ENCODE results near the gene CRCP. TPM values are rescaled to one million over a fixed set of nuclear protein-coding genes. Genes with fewer than 3 reads are reported as not detected.
"Not testable (repeated sequence)": the region's sequence is repeated elsewhere in the genome, so short reads cannot be mapped to it uniquely, and the experiment has no call there.

The CRCP gene
- total RNA-seq, 1 experiment from 2014 or later = 42.5 TPM

DNA sequence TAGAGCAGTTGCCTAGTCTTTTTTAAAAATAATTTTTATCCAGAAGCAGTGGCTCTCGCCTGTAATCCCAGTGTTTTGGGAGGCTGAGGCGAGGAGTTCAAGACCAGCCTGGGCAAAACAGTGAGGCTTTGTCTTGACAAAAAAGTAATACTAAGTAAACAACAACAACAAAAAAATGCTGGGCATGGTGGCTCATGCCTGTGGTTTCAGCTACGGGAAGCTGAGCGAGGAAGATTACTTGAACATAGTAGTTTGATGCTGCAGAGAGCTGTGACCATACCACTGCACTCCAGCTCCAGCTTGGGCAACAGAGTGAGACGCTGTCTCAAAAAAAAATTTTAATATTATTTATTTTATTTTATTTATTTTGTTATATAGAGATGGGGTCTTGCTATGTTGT, 59.2 kb downstream of the CRCP start:
- intact Hi-C loops (cut with micrococcal nuclease; ENCODE audit: unreplicated experiment) = no loop called here
- no peaks in the 10 kb centered on the region for H3K27me3 ChIP-seq (replicated peaks; ENCODE audit: insufficient read depth, low read depth, low read length, poor library complexity)
- POLR2A ChIA-PET (ENCODE audit: low non-redundant PET) = no interaction called here

DNA sequence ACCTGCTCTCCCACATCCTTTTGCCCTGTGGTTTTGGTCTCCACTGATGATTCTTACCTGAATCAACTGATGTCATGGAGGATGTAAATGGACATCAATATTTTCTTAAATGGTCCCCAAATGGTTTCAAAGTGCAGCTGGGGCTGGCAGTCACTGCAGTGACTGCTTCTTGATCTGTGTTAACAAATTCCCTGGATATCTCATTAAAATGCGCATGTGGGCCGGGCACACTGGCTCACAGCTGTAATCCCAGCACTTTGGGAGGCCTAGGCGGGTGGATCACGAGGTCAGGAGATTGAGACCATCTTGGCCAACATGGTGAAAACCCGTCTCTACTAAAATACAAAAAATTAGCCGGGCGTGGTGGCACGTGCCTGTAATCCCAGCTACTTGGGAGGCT, 60.4 kb downstream of the CRCP start:
- H3K27me3 ChIP-seq (replicated peaks; ENCODE audit: insufficient read depth, low read depth, low read length, poor library complexity); H3K27ac ChIP-seq (ENCODE audit: low read depth, low read length, poor library complexity, severe bottlenecking); H3K36me3 ChIP-seq (ENCODE audit: insufficient read depth, low read length, poor library complexity, severe bottlenecking); H3K9me3 ChIP-seq (ENCODE audit: low read depth, low read length, poor library complexity, severe bottlenecking); DNase-seq (ENCODE audit: low spot score); CTCF ChIA-PET; H3K4me3 ChIP-seq (ENCODE audit: low read depth, low read length, poor library complexity, severe bottlenecking); H3K4me1 ChIP-seq (ENCODE audit: insufficient read depth, low read length, poor library complexity, severe bottlenecking); intact Hi-C loops (cut with micrococcal nuclease; ENCODE audit: unreplicated experiment); BruUV-seq (replicated peaks): not testable (repeated sequence)
- POLR2A ChIA-PET (ENCODE audit: low non-redundant PET) = interaction anchor here (0.6 kb wide), 1 partner anchor 77 kb away, joined by 8 read pairs; no protein-coding TSS in a partner anchor

More for the DNA sequence above, 59.2 kb downstream of the CRCP start:
- no peaks in the 10 kb centered on the region for H3K4me1 ChIP-seq (ENCODE audit: insufficient read depth, low read length, poor library complexity, severe bottlenecking)
- no peaks in the 10 kb centered on the region for H3K9me3 ChIP-seq (ENCODE audit: low read depth, low read length, poor library complexity, severe bottlenecking)
- CTCF ChIA-PET = interaction anchor here (0.6 kb wide), 1 partner anchor 19 kb away, joined by 9 read pairs; no protein-coding TSS in a partner anchor
- no peak overlapping the region for H3K27ac ChIP-seq (ENCODE audit: low read depth, low read length, poor library complexity, severe bottlenecking)
- BruUV-seq (replicated peaks) = no TSS peak
- H3K4me3 ChIP-seq (ENCODE audit: low read depth, low read length, poor library complexity, severe bottlenecking) = no peak overlapping the region
- DNase-seq (ENCODE audit: low spot score) = no peak
- no peaks in the 10 kb centered on the region for H3K36me3 ChIP-seq (ENCODE audit: insufficient read depth, low read length, poor library complexity, severe bottlenecking)
- TF ChIP-seq, protein P1, sequence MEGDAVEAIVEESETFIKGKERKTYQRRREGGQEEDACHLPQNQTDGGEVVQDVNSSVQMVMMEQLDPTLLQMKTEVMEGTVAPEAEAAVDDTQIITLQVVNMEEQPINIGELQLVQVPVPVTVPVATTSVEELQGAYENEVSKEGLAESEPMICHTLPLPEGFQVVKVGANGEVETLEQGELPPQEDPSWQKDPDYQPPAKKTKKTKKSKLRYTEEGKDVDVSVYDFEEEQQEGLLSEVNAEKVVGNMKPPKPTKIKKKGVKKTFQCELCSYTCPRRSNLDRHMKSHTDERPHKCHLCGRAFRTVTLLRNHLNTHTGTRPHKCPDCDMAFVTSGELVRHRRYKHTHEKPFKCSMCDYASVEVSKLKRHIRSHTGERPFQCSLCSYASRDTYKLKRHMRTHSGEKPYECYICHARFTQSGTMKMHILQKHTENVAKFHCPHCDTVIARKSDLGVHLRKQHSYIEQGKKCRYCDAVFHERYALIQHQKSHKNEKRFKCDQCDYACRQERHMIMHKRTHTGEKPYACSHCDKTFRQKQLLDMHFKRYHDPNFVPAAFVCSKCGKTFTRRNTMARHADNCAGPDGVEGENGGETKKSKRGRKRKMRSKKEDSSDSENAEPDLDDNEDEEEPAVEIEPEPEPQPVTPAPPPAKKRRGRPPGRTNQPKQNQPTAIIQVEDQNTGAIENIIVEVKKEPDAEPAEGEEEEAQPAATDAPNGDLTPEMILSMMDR (conservative IDR thresholded peaks at IDR 0.05; ENCODE audit: low read depth, low read length) = no peak
- no peak for TF ChIP-seq EZH2 (IDR thresholded peaks at IDR 0.05; ENCODE audit: borderline replicate concordance, low read depth, low read length, poor library complexity, severe bottlenecking)

DNA sequence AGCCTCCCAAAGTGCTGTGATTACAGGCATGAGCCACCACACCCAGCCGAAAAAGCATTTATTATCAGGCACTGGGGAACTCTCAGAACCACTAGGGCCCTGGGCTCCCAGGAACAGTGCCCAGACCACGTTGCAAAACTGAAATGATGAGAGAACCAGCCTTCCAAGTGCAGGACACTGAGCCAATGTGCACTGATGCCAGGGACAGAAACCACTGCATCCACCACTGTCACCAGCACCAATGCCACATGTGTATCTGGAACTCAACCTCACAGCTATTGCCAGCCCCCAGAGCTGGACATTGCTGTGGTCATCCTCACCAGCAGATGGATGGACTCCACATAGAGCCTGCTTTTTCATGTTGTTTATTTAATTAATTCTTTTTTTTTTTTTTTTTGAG, 62.3 kb downstream of the CRCP start:
- no peaks in the 10 kb centered on the region for H3K9me3 ChIP-seq (ENCODE audit: low read depth, low read length, poor library complexity, severe bottlenecking)
- no peak overlapping the region for H3K4me3 ChIP-seq (ENCODE audit: low read depth, low read length, poor library complexity, severe bottlenecking)
- ChIA-PET POLR2A (ENCODE audit: low non-redundant PET) (no interaction called here), CTCF (no interaction called here)
- TF ChIP-seq, protein P1 (conservative IDR thresholded peaks at IDR 0.05; ENCODE audit: low read depth, low read length) = no peak
- TF ChIP-seq EZH2 (IDR thresholded peaks at IDR 0.05; ENCODE audit: borderline replicate concordance, low read depth, low read length, poor library complexity, severe bottlenecking) = no peak
- no TSS peak for BruUV-seq (replicated peaks)
- DNase-seq (ENCODE audit: low spot score) = no peak
- no peaks in the 10 kb centered on the region for H3K36me3 ChIP-seq (ENCODE audit: insufficient read depth, low read length, poor library complexity, severe bottlenecking)
- H3K27ac ChIP-seq (ENCODE audit: low read depth, low read length, poor library complexity, severe bottlenecking) = no peak overlapping the region
- intact Hi-C loops (cut with micrococcal nuclease; ENCODE audit: unreplicated experiment) = no loop called here
- no peaks in the 10 kb centered on the region for H3K27me3 ChIP-seq (replicated peaks; ENCODE audit: insufficient read depth, low read depth, low read length, poor library complexity)
- no peaks in the 10 kb centered on the region for H3K4me1 ChIP-seq (ENCODE audit: insufficient read depth, low read length, poor library complexity, severe bottlenecking)

DNA sequence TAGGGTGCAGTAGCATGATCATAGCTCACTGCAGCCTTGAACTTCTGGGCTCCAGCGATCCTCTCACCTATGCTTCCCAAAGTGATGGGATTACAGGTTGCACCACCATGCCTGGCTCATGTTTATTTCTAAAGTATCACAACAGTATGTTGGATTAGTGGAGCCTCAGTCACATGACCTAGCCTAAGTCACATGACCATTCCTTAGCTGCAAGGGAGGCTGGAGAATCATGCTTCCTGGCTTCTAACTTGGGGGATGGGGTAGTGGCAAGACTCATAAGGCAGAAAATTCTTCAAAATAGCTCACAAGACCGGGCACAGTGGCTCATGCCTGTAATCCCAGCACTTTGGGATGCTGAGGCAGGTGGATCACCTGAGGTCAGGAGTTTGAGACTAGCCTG, 63.6 kb downstream of the CRCP start:
- no peaks in the 10 kb centered on the region for H3K4me1 ChIP-seq (ENCODE audit: insufficient read depth, low read length, poor library complexity, severe bottlenecking)
- no peaks in the 10 kb centered on the region for H3K9me3 ChIP-seq (ENCODE audit: low read depth, low read length, poor library complexity, severe bottlenecking)
- no peaks in the 10 kb centered on the region for H3K27me3 ChIP-seq (replicated peaks; ENCODE audit: insufficient read depth, low read depth, low read length, poor library complexity)
- CTCF ChIA-PET = no interaction called here
- DNase-seq (ENCODE audit: low spot score) = no peak
- H3K27ac ChIP-seq (ENCODE audit: low read depth, low read length, poor library complexity, severe bottlenecking) = no peak overlapping the region
- intact Hi-C loops (cut with micrococcal nuclease; ENCODE audit: unreplicated experiment) = no loop called here
- H3K4me3 ChIP-seq (ENCODE audit: low read depth, low read length, poor library complexity, severe bottlenecking) = no peak overlapping the region
- POLR2A ChIA-PET (ENCODE audit: low non-redundant PET) = no interaction called here
- no peaks in the 10 kb centered on the region for H3K36me3 ChIP-seq (ENCODE audit: insufficient read depth, low read length, poor library complexity, severe bottlenecking)
- no peak for TF ChIP-seq EZH2 (IDR thresholded peaks at IDR 0.05; ENCODE audit: borderline replicate concordance, low read depth, low read length, poor library complexity, severe bottlenecking)
- TF ChIP-seq, protein P1 (conservative IDR thresholded peaks at IDR 0.05; ENCODE audit: low read depth, low read length) = no peak
- BruUV-seq (replicated peaks) = no TSS peak

Measured in A673 (cell line).